Right atrium auricular region (tissue), 2 donors: ENCODE results near the gene CCHCR1. TPM values are rescaled to one million over a fixed set of nuclear protein-coding genes. Genes with fewer than 3 reads are reported as not detected.

Source experiments
- DNase-seq: peaks from one replicate; pipeline ENCODE4 v3.0.0-alpha.2; 2019; ENCODE audit warnings: low spot score
- H3K27ac ChIP-seq, 2 donors: fragments of 200-600 bp; sonication (generic); 1 replicate in 1 of 2; 2 replicates in 1 of 2; pipeline ENCODE4 v1.5.1; 2016 to 2019
- H3K27me3 ChIP-seq, 2 donors: fragments of 200-600 bp; sonication (generic); one replicate each; pipeline versions ENCODE4 v1.5.1 to v1.6.0; 2017 to 2019
- H3K36me3 ChIP-seq: fragments of 200-600 bp; sonication (generic); one replicate; pipeline ENCODE4 v1.5.1; 2016
- H3K4me1 ChIP-seq, 2 donors: fragments of 200-600 bp; sonication (generic); one replicate each; pipeline versions ENCODE4 v1.5.1 to v1.6.0; 2017 to 2019
- H3K4me3 ChIP-seq, 2 donors: fragments of 200-600 bp; sonication (generic); 1 replicate in 1 of 2; 2 replicates in 1 of 2; pipeline ENCODE4 v1.5.1; 2017 to 2019; ENCODE audit warnings: mild to moderate bottlenecking in 1 of 2, moderate library complexity in 1 of 2
- H3K9me3 ChIP-seq, 2 donors: fragments of 200-600 bp; sonication (generic); one replicate each; pipeline ENCODE4 v1.5.1; 2019
- CTCF ChIP-seq, 2 donors: fragments of 200-600 bp; sonication (generic); IDR thresholded peaks; one replicate each; pipeline ENCODE4 v1.5.1; 2019; ENCODE audit warnings: antibody characterized with exemption in 2 of 2
- total RNA-seq, 2 donors: library from RNA; depleted of rRNA; stranded (reverse); fragments of >200 nt; gene quantifications; one replicate each; pipeline ENCODE4 v1.1.0, GENCODE V29; 2016

The CCHCR1 gene
- total RNA-seq, 2 donors from 2014 or later: 7.6 to 9.1 TPM

DNA sequence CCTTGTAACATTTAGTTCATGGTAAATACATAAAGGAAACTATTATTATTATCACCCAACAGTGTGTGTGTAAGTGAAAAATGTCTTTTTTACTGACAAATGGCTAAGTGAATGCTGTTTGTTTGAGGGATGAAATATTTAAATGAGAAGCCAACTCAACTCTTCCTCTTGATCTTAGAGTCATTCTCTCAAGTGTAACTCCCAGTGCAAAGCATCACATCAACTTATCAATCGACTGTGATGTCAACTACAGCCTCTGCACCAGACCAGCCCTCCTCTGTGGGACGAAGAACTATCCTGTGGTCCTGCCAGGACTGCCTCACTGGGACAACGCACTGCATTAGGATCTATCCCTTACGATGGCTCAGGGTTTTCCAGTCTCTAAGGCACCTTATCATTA, 50.5 kb downstream of the CCHCR1 start:
- DNase-seq: no peak
- TF ChIP-seq CTCF (IDR thresholded peaks at IDR 0.05): no peak

DNA sequence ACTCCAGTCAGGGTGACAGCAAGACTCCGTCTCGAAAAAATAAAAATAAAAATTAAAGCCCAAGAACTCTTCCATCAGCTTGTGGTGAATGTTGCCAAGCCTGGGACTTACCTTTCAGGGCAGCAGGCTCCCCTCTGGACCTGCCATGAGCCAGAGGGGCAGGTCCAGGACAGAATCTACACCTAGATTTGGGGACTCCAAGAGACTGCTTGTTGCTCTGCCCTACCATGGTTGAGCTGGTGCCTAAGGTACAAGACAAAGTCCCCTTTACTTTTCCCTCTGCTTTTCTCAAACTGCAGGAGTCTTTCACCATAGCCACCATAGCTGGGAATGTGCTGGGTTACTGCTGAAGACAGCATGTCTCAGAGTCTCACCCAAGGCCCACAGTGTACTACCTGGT, 54.5 kb downstream of the CCHCR1 start:
- no peak for TF ChIP-seq CTCF (IDR thresholded peaks at IDR 0.05)
- no peak overlapping the region for H3K4me3 ChIP-seq
- H3K9me3 ChIP-seq: no peaks in the 10 kb centered on the region
- H3K36me3 ChIP-seq: no peaks in the 10 kb centered on the region
- DNase-seq: no peak
- H3K27me3 ChIP-seq: no peaks in the 10 kb centered on the region
- H3K27ac ChIP-seq: no peak overlapping the region
- no peaks in the 10 kb centered on the region for H3K4me1 ChIP-seq

More for the DNA sequence above, 50.5 kb downstream of the CCHCR1 start:
- Histone ChIP-seq H3K4me1 (no peaks in the 10 kb centered on the region), H3K4me3 (no peak overlapping the region), H3K27ac (no peak overlapping the region), H3K36me3 (no peaks in the 10 kb centered on the region), H3K27me3 (no peaks in the 10 kb centered on the region), H3K9me3 (no peaks in the 10 kb centered on the region)

GRCh38 chr6:31098449-31098938, 59.1 kb downstream of the CCHCR1 start:
- TF ChIP-seq CTCF (IDR thresholded peaks at IDR 0.05): no peak
- Histone ChIP-seq H3K27ac (no peak overlapping the region), H3K36me3 (no peaks in the 10 kb centered on the region), H3K4me1 (peaks cover 0 to 12% of the 10 kb centered on the region in 2 donors), H3K9me3 (no peaks in the 10 kb centered on the region), H3K4me3 (no peak overlapping the region), H3K27me3 (no peaks in the 10 kb centered on the region)
- DNase-seq: no peak

- Histone ChIP-seq H3K9me3 (no peaks in the 10 kb centered on the region), H3K4me1 (peaks cover 0 to 12% of the 10 kb centered on the region in 2 donors), H3K27me3 (no peaks in the 10 kb centered on the region), H3K36me3 (no peaks in the 10 kb centered on the region), H3K27ac (no peak overlapping the region), H3K4me3 (no peak overlapping the region)
- TF ChIP-seq CTCF (IDR thresholded peaks at IDR 0.05): no peak
- no peak for DNase-seq
Observed at GRCh38 chr6:31096656-31097055, 60.9 kb downstream of the CCHCR1 start.

GRCh38 chr6:31096215-31096614, 61.4 kb downstream of the CCHCR1 start:
- Histone ChIP-seq H3K27ac (no peak overlapping the region), H3K4me1 (peaks cover 0 to 12% of the 10 kb centered on the region in 2 donors), H3K4me3 (no peak overlapping the region), H3K27me3 (no peaks in the 10 kb centered on the region), H3K36me3 (no peaks in the 10 kb centered on the region), H3K9me3 (no peaks in the 10 kb centered on the region)
- TF ChIP-seq CTCF (IDR thresholded peaks at IDR 0.05): no peak
- no peak for DNase-seq

GRCh38 chr6:31094389-31094881, 63.2 kb downstream of the CCHCR1 start:
- no peak for DNase-seq
- no peaks in the 10 kb centered on the region for H3K36me3 ChIP-seq
- H3K27ac ChIP-seq: no peak overlapping the region
- TF ChIP-seq CTCF (IDR thresholded peaks at IDR 0.05): no peak
- H3K4me1 ChIP-seq: peaks cover 0 to 12% of the 10 kb centered on the region in 2 donors
- H3K27me3 ChIP-seq: no peaks in the 10 kb centered on the region
- H3K4me3 ChIP-seq: no peak overlapping the region
- H3K9me3 ChIP-seq: no peaks in the 10 kb centered on the region
